ENCODE data around the gene FDXR. TPM values are rescaled to one million over a fixed set of nuclear protein-coding genes. Genes with fewer than 3 reads are reported as not detected.
"Not testable (repeated sequence)": the region's sequence is repeated elsewhere in the genome, so short reads cannot be mapped to it uniquely, and the experiment has no call there.

The FDXR gene
- polyA plus RNA-seq, 3 donors, result 2.5 to 7.3 (median 6.2) TPM

- Histone ChIP-seq H4K20me1 (ENCODE audit: insufficient read depth, low read length) (no peaks in the 10 kb centered on the region), H3K4me2 (replicated peaks; ENCODE audit: extremely low read depth, low read length, poor library complexity, severe bottlenecking) (no peak overlapping the region), H3K4me3 (replicated peaks in 1 of 3; ENCODE audit: low read depth in 2 of 3, low read length in 3 of 3) (no peak overlapping the region), H3K36me3 (replicated peaks in 1 of 2; ENCODE audit: control insufficient read depth in 1 of 2, insufficient read depth in 2 of 2, low read length in 2 of 2) (no peaks in the 10 kb centered on the region), H3K9ac (ENCODE audit: insufficient read depth, low read length, poor library complexity, severe bottlenecking) (no peak overlapping the region), H3K79me2 (ENCODE audit: insufficient read depth, low read length) (no peaks in the 10 kb centered on the region), H3K27ac (ENCODE audit: low read depth in 1 of 2, low read length in 2 of 2) (no peak overlapping the region), H3K4me1 (ENCODE audit: control insufficient read depth in 1 of 2, insufficient read depth in 2 of 2, low read length in 2 of 2) (peaks cover 22 to 37% of the 10 kb centered on the region in 2 donors), H3K27me3 (ENCODE audit: control insufficient read depth in 2 of 2, insufficient read depth in 2 of 2, low read length in 2 of 2) (peaks cover 2 to 22% of the 10 kb centered on the region in 2 donors), H2AFZ (ENCODE audit: insufficient read depth, low read depth, low read length, poor library complexity, severe bottlenecking) (no peak overlapping the region), H3K9me3 (replicated peaks in 1 of 2; ENCODE audit: control insufficient read depth in 1 of 2, insufficient read depth in 1 of 2, low read length in 2 of 2) (peaks cover 0 to 5% of the 10 kb centered on the region in 2 donors)
- H3K4me1 Mint-ChIP-seq, result peaks cover 24% of the 10 kb centered on the region
- H3K27ac Mint-ChIP-seq, result peak overlapping the region in 1 of 7 donors; percentile 13
- no peak for TF ChIP-seq CTCF (IDR thresholded peaks at IDR 0.05)
- peak overlapping the region in 1 of 2 donors; percentile 76 for H3K4me3 Mint-ChIP-seq
- peaks cover 5 to 10% (median 6%) of the 10 kb centered on the region in 7 donors for H3K9me3 Mint-ChIP-seq
- intact Hi-C loops (cut with micrococcal nuclease), result no loop called here
- peaks cover 20 to 28% (median 25%) of the 10 kb centered on the region in 3 donors for H3K27me3 Mint-ChIP-seq (ENCODE audit: low read depth in 3 of 3)
- WGBS (ENCODE audit: insufficient coverage), result 96% methylated on average over 11 of the region's 13 CpGs
- H3K36me3 Mint-ChIP-seq, result peaks cover 0 to 4% of the 10 kb centered on the region in 2 donors
- no peak for DNase-seq
Measured at GRCh38 chr17:74916136-74916850, 43.5 kb upstream of the FDXR start.

- 69% methylated on average over 5 of the region's 8 CpGs for WGBS (ENCODE audit: insufficient coverage)
- H3K4me1 Mint-ChIP-seq, result not testable (repeated sequence)
Measured at GRCh38 chr17:74911423-74911822, 38.6 kb upstream of the FDXR start.

GRCh38 chr17:74909097-74909496 is 36.3 kb upstream of the FDXR start:
- H2AFZ ChIP-seq (ENCODE audit: insufficient read depth, low read depth, low read length, poor library complexity, severe bottlenecking); H3K79me2 ChIP-seq (ENCODE audit: insufficient read depth, low read length); H3K4me2 ChIP-seq (replicated peaks; ENCODE audit: extremely low read depth, low read length, poor library complexity, severe bottlenecking); H3K4me3 Mint-ChIP-seq; H3K9me3 ChIP-seq (replicated peaks in 1 of 2; ENCODE audit: control insufficient read depth in 1 of 2, insufficient read depth in 1 of 2, low read length in 2 of 2); H3K9ac ChIP-seq (ENCODE audit: insufficient read depth, low read length, poor library complexity, severe bottlenecking); H3K4me3 ChIP-seq (replicated peaks in 1 of 3; ENCODE audit: low read depth in 2 of 3, low read length in 3 of 3); H4K20me1 ChIP-seq (ENCODE audit: insufficient read depth, low read length); H3K36me3 Mint-ChIP-seq; intact Hi-C loops (cut with micrococcal nuclease); H3K27me3 ChIP-seq (ENCODE audit: control insufficient read depth in 2 of 2, insufficient read depth in 2 of 2, low read length in 2 of 2); H3K36me3 ChIP-seq (replicated peaks in 1 of 2; ENCODE audit: control insufficient read depth in 1 of 2, insufficient read depth in 2 of 2, low read length in 2 of 2); H3K4me1 Mint-ChIP-seq; H3K27ac ChIP-seq (ENCODE audit: low read depth in 1 of 2, low read length in 2 of 2); H3K27ac Mint-ChIP-seq; H3K4me1 ChIP-seq (ENCODE audit: control insufficient read depth in 1 of 2, insufficient read depth in 2 of 2, low read length in 2 of 2); DNase-seq: not testable (repeated sequence)
- WGBS (ENCODE audit: insufficient coverage), result 80% methylated on average over 4 of the region's 4 CpGs
- Mint-ChIP-seq H3K9me3 (peaks cover 5 to 19% (median 7%) of the 10 kb centered on the region in 7 donors), H3K27me3 (ENCODE audit: low read depth in 3 of 3) (peaks cover 13 to 26% (median 23%) of the 10 kb centered on the region in 3 donors)

More at GRCh38 chr17:74911423-74911822, 38.6 kb upstream of the FDXR start:
- H3K36me3 ChIP-seq (replicated peaks in 1 of 2; ENCODE audit: control insufficient read depth in 1 of 2, insufficient read depth in 2 of 2, low read length in 2 of 2); H2AFZ ChIP-seq (ENCODE audit: insufficient read depth, low read depth, low read length, poor library complexity, severe bottlenecking); H3K36me3 Mint-ChIP-seq; H3K79me2 ChIP-seq (ENCODE audit: insufficient read depth, low read length); H3K4me3 Mint-ChIP-seq; DNase-seq; H4K20me1 ChIP-seq (ENCODE audit: insufficient read depth, low read length); H3K4me1 ChIP-seq (ENCODE audit: control insufficient read depth in 1 of 2, insufficient read depth in 2 of 2, low read length in 2 of 2); H3K27ac Mint-ChIP-seq; H3K9me3 ChIP-seq (replicated peaks in 1 of 2; ENCODE audit: control insufficient read depth in 1 of 2, insufficient read depth in 1 of 2, low read length in 2 of 2); H3K27ac ChIP-seq (ENCODE audit: low read depth in 1 of 2, low read length in 2 of 2); H3K4me2 ChIP-seq (replicated peaks; ENCODE audit: extremely low read depth, low read length, poor library complexity, severe bottlenecking); H3K9ac ChIP-seq (ENCODE audit: insufficient read depth, low read length, poor library complexity, severe bottlenecking); H3K4me3 ChIP-seq (replicated peaks in 1 of 3; ENCODE audit: low read depth in 2 of 3, low read length in 3 of 3); H3K27me3 ChIP-seq (ENCODE audit: control insufficient read depth in 2 of 2, insufficient read depth in 2 of 2, low read length in 2 of 2); intact Hi-C loops (cut with micrococcal nuclease): not testable (repeated sequence)
- peaks cover 5 to 15% (median 8%) of the 10 kb centered on the region in 7 donors for H3K9me3 Mint-ChIP-seq
- H3K27me3 Mint-ChIP-seq (ENCODE audit: low read depth in 3 of 3), result peaks cover 8 to 19% (median 14%) of the 10 kb centered on the region in 3 donors
